GM12892 (cell line): Measurements from ENCODE around the gene ANTXR1.

Experiments used
- DNase-seq: peaks from one replicate; pipeline ENCODE4 v3.0.0; 2011; ENCODE audit not compliant: insufficient read length
- FAIRE-seq: peaks from 2 replicates; lab custom pipeline; 2011; peaks lifted over from hg19 to GRCh38; lab: Jason Lieb, UNC
- POLR2A ChIP-seq: IDR thresholded peaks from 2 replicates; pipeline ENCODE4 v1.6.1; 2011; ENCODE audit warnings: low read depth, low read length, control low read depth
- POLR2AphosphoS5 ChIP-seq: IDR thresholded peaks from 2 replicates; pipeline ENCODE4 v1.6.1; 2011; ENCODE audit warnings: low read depth, low read length, control low read depth
- TAF1 ChIP-seq: IDR thresholded peaks from 2 replicates; pipeline ENCODE4 v1.6.1; 2011; ENCODE audit warnings: low read depth, mild to moderate bottlenecking, control low read depth, low read length, borderline replicate concordance

Gene ANTXR1

GRCh38 chr2:69188182-69188900, 175.4 kb downstream of the ANTXR1 start:
- no peak for TF ChIP-seq POLR2AphosphoS5
- TF ChIP-seq TAF1 = no peak
- TF ChIP-seq POLR2A = no peak
- FAIRE-seq (no peak), DNase-seq (no peak)

- no peak for FAIRE-seq
Observed at GRCh38 chr2:69190743-69191404, 177.9 kb downstream of the ANTXR1 start.

DNA sequence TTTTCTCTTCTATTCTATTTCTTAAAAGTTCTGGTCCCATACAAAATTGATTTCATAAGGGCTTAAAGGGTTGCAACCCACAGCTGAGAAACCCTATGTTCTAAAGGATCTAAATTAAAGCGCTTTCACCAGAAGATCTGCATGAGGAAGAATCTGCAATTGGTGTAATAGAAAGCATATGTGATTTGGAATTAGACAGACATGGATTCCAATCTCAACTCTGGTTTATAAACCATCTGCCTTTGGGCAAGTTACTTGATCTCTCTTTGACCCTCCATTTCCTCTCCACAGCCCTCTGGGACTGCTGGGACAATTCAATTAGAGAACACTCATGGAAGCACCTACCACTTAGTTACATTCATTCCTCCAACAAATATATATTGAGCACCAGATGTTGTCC, 178.7 kb downstream of the ANTXR1 start:
- no peak for DNase-seq
- no peak for FAIRE-seq
- TF ChIP-seq POLR2A (no peak), TAF1 (no peak), POLR2AphosphoS5 (no peak)

More at GRCh38 chr2:69190743-69191404, 177.9 kb downstream of the ANTXR1 start:
- no peak for DNase-seq
- TF ChIP-seq POLR2AphosphoS5 = no peak
- TF ChIP-seq POLR2A = no peak
- no peak for TF ChIP-seq TAF1

DNA sequence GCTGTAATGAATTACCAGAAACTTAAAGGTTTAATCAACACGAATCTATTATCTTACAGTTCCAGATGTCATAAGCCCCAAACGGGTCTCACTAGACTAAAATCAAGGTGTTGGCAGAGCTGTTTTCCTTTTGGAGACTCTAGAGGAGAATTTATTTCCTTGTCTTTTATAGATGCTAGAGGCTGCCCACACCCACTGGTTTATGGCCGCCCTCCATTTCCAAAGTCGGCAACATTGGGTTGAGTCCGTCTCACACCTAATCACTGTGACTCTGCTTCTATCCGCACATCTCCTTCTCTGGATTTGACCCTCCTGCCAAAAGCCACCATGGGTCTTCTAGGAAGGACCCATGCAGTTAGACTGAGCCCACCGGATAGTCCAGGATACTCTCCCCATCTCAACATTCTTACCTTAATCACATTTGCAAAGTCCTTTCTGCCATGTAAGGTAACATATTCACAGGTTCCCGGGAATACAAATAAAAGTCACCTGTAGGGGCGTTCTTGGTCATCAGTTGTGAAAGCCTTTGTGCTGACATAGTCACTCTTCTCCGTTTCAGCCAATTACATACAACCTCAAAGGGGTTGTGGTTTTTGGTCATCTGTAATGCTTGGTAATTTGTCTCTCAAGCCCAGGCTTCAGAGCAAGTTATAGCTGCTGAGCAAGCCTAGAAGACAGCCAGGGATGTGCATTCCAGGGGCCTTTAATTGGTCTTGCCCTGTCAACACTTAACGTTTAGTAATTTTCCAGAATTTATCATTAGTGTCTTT, 179.4 kb downstream of the ANTXR1 start:
- FAIRE-seq = no peak
- TF ChIP-seq POLR2A = no peak
- no peak for TF ChIP-seq TAF1
- TF ChIP-seq POLR2AphosphoS5 = no peak
- no peak for DNase-seq

GRCh38 chr2:69195706-69196105, 182.7 kb downstream of the ANTXR1 start:
- no peak for FAIRE-seq
- DNase-seq = no peak
- TF ChIP-seq POLR2AphosphoS5 (no peak), TAF1 (no peak), POLR2A (no peak)

GRCh38 chr2:69196327-69197117, 183.5 kb downstream of the ANTXR1 start:
- no peak for FAIRE-seq
- no peak for DNase-seq
- no peak for TF ChIP-seq POLR2A

GRCh38 chr2:69200107-69200520, 187.1 kb downstream of the ANTXR1 start:
- FAIRE-seq (no peak), DNase-seq (no peak)
- no peak for TF ChIP-seq POLR2AphosphoS5
- no peak for TF ChIP-seq TAF1
- TF ChIP-seq POLR2A = no peak

GRCh38 chr2:69201259-69201658, 188.3 kb downstream of the ANTXR1 start:
- no peak for FAIRE-seq
- TF ChIP-seq POLR2A (no peak), POLR2AphosphoS5 (no peak), TAF1 (no peak)
- no peak for DNase-seq

DNA sequence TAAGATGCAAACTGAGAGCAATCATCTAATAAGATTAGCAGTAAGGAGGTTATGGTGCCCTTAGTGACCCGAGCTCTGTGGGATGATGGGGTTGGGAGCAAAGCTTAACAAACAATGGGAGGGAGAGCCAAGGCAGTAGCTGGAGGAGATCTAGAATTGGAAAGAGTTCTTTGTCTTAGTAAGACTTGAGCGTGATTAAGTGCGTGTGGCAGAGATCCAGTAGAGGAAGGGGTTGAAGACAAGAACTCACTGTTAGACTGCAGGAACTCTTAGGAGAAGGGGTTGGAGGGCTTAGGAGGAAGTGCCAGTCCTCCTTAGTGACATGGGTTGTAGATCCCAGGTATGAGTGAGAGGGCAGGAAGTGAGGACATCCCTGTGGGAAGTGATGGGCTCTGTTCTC, 189.3 kb downstream of the ANTXR1 start:
- no peak for FAIRE-seq
- TF ChIP-seq POLR2A = no peak
- TF ChIP-seq POLR2AphosphoS5 = no peak
- no peak for DNase-seq

DNA sequence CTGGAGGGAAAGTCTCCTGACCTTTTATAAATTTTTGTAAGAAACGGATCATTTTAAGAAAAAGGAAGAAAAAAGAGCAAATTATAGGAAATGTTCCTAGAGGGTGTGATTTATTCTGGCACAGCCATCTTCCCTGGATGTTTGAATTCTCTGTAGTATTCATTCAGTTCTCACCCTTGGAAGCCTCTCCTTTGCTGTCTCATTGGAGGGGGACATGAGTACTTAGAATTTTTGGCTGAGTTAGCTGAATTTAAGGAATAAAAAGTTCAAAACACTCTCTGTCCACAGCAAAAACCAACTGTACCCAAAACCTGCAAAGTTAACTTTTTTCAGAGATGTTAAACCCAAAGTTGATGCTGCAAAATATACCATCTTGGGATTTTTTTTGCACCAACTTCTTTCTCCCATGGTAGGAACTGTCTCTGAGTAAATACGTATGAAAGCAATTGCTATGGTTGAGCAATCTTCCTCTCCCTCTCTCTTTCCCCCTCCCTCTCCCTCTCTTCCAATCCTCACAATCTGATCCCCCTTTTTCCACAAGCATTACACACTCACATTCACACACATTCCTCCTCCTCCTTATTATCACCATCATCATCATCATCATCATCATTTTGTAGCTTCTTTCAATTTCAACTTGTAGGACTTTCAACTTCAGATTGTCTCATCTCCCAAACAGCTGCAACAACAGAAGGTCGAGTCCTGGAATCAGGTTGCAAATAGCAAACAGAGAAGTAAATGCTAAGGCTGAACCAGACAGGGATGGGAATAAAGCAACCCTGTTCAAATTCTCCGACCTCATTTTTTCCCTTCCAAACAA, 190.4 kb downstream of the ANTXR1 start:
- FAIRE-seq = no peak
- DNase-seq = no peak
- TF ChIP-seq POLR2AphosphoS5 (no peak), POLR2A (no peak), TAF1 (no peak)

DNA sequence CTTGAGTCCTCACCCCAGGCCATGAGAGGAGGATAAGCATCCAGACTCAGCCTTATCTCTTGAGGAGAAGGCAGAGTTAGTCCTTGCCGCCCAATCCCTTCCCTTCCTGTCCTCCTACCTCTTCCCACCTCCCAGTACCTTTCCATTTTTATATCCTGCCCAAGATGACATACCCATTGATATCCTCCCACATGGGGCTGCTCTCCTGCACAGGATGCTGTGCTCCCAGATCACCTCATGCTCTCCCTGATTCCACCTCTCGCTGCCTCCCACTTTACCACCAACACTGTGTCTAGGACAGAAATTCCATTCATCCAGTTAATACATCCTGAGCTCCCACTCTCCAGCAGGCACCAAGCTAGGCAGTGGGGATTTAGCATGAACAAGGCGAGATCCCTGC, 191.7 kb downstream of the ANTXR1 start:
- FAIRE-seq = no peak

More for the DNA sequence above, 191.7 kb downstream of the ANTXR1 start:
- no peak for DNase-seq
- TF ChIP-seq TAF1 = no peak
- no peak for TF ChIP-seq POLR2A
